Vagina (tissue), 2 donors: ENCODE data around the gene LRRC37B. TPM values are rescaled to one million over a fixed set of nuclear protein-coding genes. Genes with fewer than 3 reads are reported as not detected.

ENCODE experiments used
- DNase-seq, 2 donors: peaks; one replicate each; pipeline ENCODE4 v3.0.0-alpha.2; 2017; ENCODE audit errors: extremely low spot score in 2 of 2
- H3K27ac ChIP-seq: fragments of 200-600 bp; sonication (generic); one replicate; pipeline ENCODE4 v1.5.1; 2019
- H3K27me3 ChIP-seq: fragments of 200-600 bp; sonication (generic); one replicate; pipeline ENCODE4 v1.5.1; 2019
- H3K36me3 ChIP-seq, 2 donors: fragments of 200-600 bp; sonication (generic); one replicate each; pipeline ENCODE4 v1.5.1; 2017 to 2019
- H3K4me1 ChIP-seq: fragments of 200-600 bp; sonication (generic); one replicate; pipeline ENCODE4 v1.5.1; 2019
- H3K4me3 ChIP-seq, 2 donors: fragments of 200-600 bp; sonication (generic); 1 replicate in 1 of 2; 2 replicates in 1 of 2; pipeline ENCODE4 v1.5.1; 2016 to 2019
- H3K9me3 ChIP-seq: fragments of 200-600 bp; sonication (generic); one replicate; pipeline ENCODE4 v1.5.1; 2019
- CTCF ChIP-seq, 3 experiments: fragments of 450-650 bp in 2 of 3; fragments of 200-600 bp in 1 of 3; sonication (generic) in 1 of 3; IDR thresholded peaks; one replicate each; pipeline ENCODE4 v1.5.1; 2017 to 2019; ENCODE audit warnings: antibody characterized with exemption in 3 of 3, mild to moderate bottlenecking in 2 of 3, moderate library complexity in 2 of 3
- POLR2A ChIP-seq, 2 donors: fragments of 450-650 bp; IDR thresholded peaks; one replicate each; pipeline ENCODE4 v1.6.1; 2017; ENCODE audit warnings: antibody characterized with exemption in 2 of 2, mild to moderate bottlenecking in 2 of 2, moderate library complexity in 2 of 2
- POLR2AphosphoS5 ChIP-seq, 2 donors: sonication (generic); formaldehyde crosslinking; IDR thresholded peaks; one replicate each; pipeline ENCODE4 v1.9.0; 2017; ENCODE audit warnings: antibody characterized with exemption in 2 of 2, mild to moderate bottlenecking in 2 of 2, low read depth in 1 of 2; ENCODE audit not compliant: insufficient read depth in 1 of 2
- intact Hi-C: fragments of 100-400 bp; cut with DNase I; formaldehyde crosslinking; loops from one replicate; pipeline ENCODE4 v1.15.1; 2023
- total RNA-seq: library from RNA; depleted of rRNA; stranded (reverse); fragments of >200 nt; gene quantifications from one replicate; pipeline ENCODE4 v1.2.3, GENCODE V29; 2016

Gene LRRC37B
- total RNA-seq, 1 donor from 2014 or later: 33.6 TPM

GRCh38 chr17:31997005-31997404 lies 10.2 kb upstream of the LRRC37B start:
- Histone ChIP-seq H3K4me3 (no peak overlapping the region), H3K27ac (no peak overlapping the region), H3K9me3 (no peaks in the 10 kb centered on the region), H3K4me1 (no peaks in the 10 kb centered on the region), H3K36me3 (peaks cover 0 to 69% of the 10 kb centered on the region in 2 donors), H3K27me3 (no peaks in the 10 kb centered on the region)
- intact Hi-C loops: no loop called here
- no peak for DNase-seq
- TF ChIP-seq CTCF (IDR thresholded peaks at IDR 0.05): no peak
- no peak for TF ChIP-seq POLR2A (IDR thresholded peaks at IDR 0.05)
- TF ChIP-seq POLR2AphosphoS5 (IDR thresholded peaks at IDR 0.05; ENCODE audit: insufficient read depth in 1 of 2, low read depth in 1 of 2): no peak

GRCh38 chr17:32007463-32008298 lies 498 bp downstream of the LRRC37B start:
- peak overlapping the region; percentile 85 to 86 for H3K4me3 ChIP-seq
- TF ChIP-seq POLR2AphosphoS5 (IDR thresholded peaks at IDR 0.05; ENCODE audit: insufficient read depth in 1 of 2, low read depth in 1 of 2): peak in 1 of 2 donors; percentile 12
- no peak for TF ChIP-seq POLR2A (IDR thresholded peaks at IDR 0.05)
- TF ChIP-seq CTCF (IDR thresholded peaks at IDR 0.05): no peak
- no peaks in the 10 kb centered on the region for H3K9me3 ChIP-seq
- H3K27me3 ChIP-seq: no peaks in the 10 kb centered on the region
- H3K36me3 ChIP-seq: no peaks in the 10 kb centered on the region
- peak overlapping the region; percentile 95 for H3K27ac ChIP-seq
- DNase-seq: no peak
- H3K4me1 ChIP-seq: peaks cover 32% of the 10 kb centered on the region
- intact Hi-C loops: no loop called here

- TF ChIP-seq POLR2A (IDR thresholded peaks at IDR 0.05) (no peak), CTCF (IDR thresholded peaks at IDR 0.05) (no peak), POLR2AphosphoS5 (IDR thresholded peaks at IDR 0.05; ENCODE audit: insufficient read depth in 1 of 2, low read depth in 1 of 2) (no peak)
- DNase-seq: no peak
- intact Hi-C loops: no loop called here
Observed at GRCh38 chr17:32009262-32009542, 2.0 kb downstream of the LRRC37B start.

DNA sequence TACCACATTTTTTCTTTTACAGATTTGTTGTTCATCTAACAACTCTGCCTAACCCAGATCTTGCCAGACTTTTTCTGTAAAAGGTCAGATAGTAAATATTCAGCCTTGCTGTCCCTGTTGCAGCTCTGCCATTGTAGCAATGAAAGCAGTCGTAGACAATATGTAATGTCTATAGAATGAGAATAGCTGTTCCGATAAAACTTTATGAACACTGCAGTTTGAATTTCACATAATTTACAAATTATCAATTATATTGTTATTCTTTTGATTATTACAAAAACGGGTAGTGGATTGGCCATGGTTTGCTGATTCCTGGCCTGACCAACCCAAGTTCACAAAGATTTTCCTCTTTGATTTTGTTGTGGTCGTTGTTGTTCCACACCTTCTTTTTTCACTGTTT lies 2.9 kb downstream of the LRRC37B start:
- no peak for TF ChIP-seq POLR2AphosphoS5 (IDR thresholded peaks at IDR 0.05; ENCODE audit: insufficient read depth in 1 of 2, low read depth in 1 of 2)
- TF ChIP-seq CTCF (IDR thresholded peaks at IDR 0.05): no peak
- no peak for TF ChIP-seq POLR2A (IDR thresholded peaks at IDR 0.05)
- Histone ChIP-seq H3K4me1 (peaks cover 32% of the 10 kb centered on the region), H3K36me3 (no peaks in the 10 kb centered on the region), H3K4me3 (no peak overlapping the region), H3K27me3 (no peaks in the 10 kb centered on the region), H3K27ac (no peak overlapping the region), H3K9me3 (no peaks in the 10 kb centered on the region)
- intact Hi-C loops: no loop called here
- no peak for DNase-seq

More at GRCh38 chr17:32009262-32009542, 2.0 kb downstream of the LRRC37B start:
- Histone ChIP-seq H3K9me3 (no peaks in the 10 kb centered on the region), H3K36me3 (no peaks in the 10 kb centered on the region), H3K4me3 (peak overlapping the region in 1 of 2 donors; percentile 86), H3K27me3 (no peaks in the 10 kb centered on the region), H3K27ac (no peak overlapping the region), H3K4me1 (peaks cover 32% of the 10 kb centered on the region)
